ENCODE data around the gene PLCD3.

- no peak for TF ChIP-seq CTCF (IDR thresholded peaks at IDR 0.05; ENCODE audit: low read depth, low read length)
- no peak for TF ChIP-seq EZH2phosphoT487 (IDR thresholded peaks at IDR 0.05; ENCODE audit: low read depth)
These were observed 16.1 kb upstream of the PLCD3 start, which contains the start of gene HEXIM1 for GRCh38 chr17:45148183-45149036.

Measured in OCI-LY3 (cell line).